GM12878 (cell line): ENCODE measurements around the gene MTCL3.

Source experiments
- ATAC-seq: fragments of 200-7000 bp; cut with Tn5 transposase; 3 replicates; pipeline ENCODE4 v1.9.1; 2020; ENCODE audit warnings: mild to moderate bottlenecking, moderate library complexity
- BruUV-seq: library from RNA; stranded (reverse); fragments of 400-500 nt; replicated peaks from 2 replicates; lab custom pipeline; 2021; lab: Mats Ljungman, UMichigan
- CTCF ChIA-PET: fragments of 300-600 bp; sonication (Branson Sonifier 250); formaldehyde crosslinking; extraction: SDS; loops from one replicate; lab custom pipeline; 2021; ENCODE audit warnings: inconsistent platforms; lab: Yijun Ruan, JAX
- POLR2A ChIA-PET: fragments of 350-600 bp; formaldehyde crosslinking; extraction: SDS; loops from one replicate; lab custom pipeline; 2021; ENCODE audit warnings: inconsistent platforms; lab: Charles Lee
- RAD21 ChIA-PET: fragments of 300-600 bp; sonication (Branson Sonifier 250); formaldehyde crosslinking; loops from one replicate; lab custom pipeline; 2023; ENCODE audit warnings: antibody characterized with exemption; ENCODE audit not compliant: unreplicated experiment; lab: Charles Lee
- SMC1A ChIA-PET: fragments of 300-600 bp; sonication (Branson Sonifier 250); formaldehyde crosslinking; loops from one replicate; lab custom pipeline; 2023; ENCODE audit not compliant: unreplicated experiment, uncharacterized antibody; lab: Charles Lee
- DNase-seq: peaks from one replicate; pipeline ENCODE4 v3.0.0-alpha.2; 2011; ENCODE audit warnings: low read depth, low spot score
- FAIRE-seq: peaks from 3 replicates; lab custom pipeline; 2011; peaks lifted over from hg19 to GRCh38; lab: Jason Lieb, UNC
- H2AFZ ChIP-seq: 2 replicates; pipeline ENCODE4 v1.6.0; 2011; ENCODE audit warnings: low read depth, low read length, control low read depth; ENCODE audit not compliant: control insufficient read depth
- H3K27ac ChIP-seq: 2 replicates; pipeline ENCODE4 v1.5.1; 2011; ENCODE audit warnings: control low read depth; ENCODE audit not compliant: control insufficient read depth, insufficient read depth
- H3K27me3 ChIP-seq, 2 experiments: replicated peaks in 1 of 2; 2 replicates each; pipeline versions ENCODE4 v1.6.0 to v1.6.1; 2011; ENCODE audit warnings: low read length in 1 of 2; ENCODE audit not compliant: control insufficient read depth in 2 of 2, insufficient read depth in 2 of 2
- H3K36me3 ChIP-seq, 2 experiments: 2 replicates each; pipeline ENCODE4 v1.5.1; 2011; ENCODE audit warnings: low read length in 1 of 2; ENCODE audit not compliant: control insufficient read depth in 2 of 2, insufficient read depth in 2 of 2
- H3K4me1 ChIP-seq: 2 replicates; pipeline ENCODE4 v1.6.1; 2011; ENCODE audit warnings: mild to moderate bottlenecking, low read length, moderate library complexity, mixed read lengths; ENCODE audit not compliant: control insufficient read depth, insufficient read depth
- H3K4me2 ChIP-seq: 2 replicates; pipeline ENCODE4 v1.6.0; 2011; ENCODE audit warnings: control low read depth; ENCODE audit not compliant: control insufficient read depth, insufficient read depth
- H3K4me3 ChIP-seq: fragments of 200-600 bp; sonication (generic); 2 replicates; pipeline ENCODE4 v1.5.1; 2016
- H3K79me2 ChIP-seq: 2 replicates; pipeline ENCODE4 v1.6.0; 2011; ENCODE audit warnings: low read length; ENCODE audit not compliant: control insufficient read depth, insufficient read depth
- H3K9ac ChIP-seq: 2 replicates; pipeline ENCODE4 v1.8.0; 2011; ENCODE audit warnings: low read length, control low read depth, mixed read lengths; ENCODE audit not compliant: control insufficient read depth, insufficient read depth
- H3K9me3 ChIP-seq: replicated peaks from 3 replicates; pipeline ENCODE4 v1.5.1; 2011; ENCODE audit warnings: mild to moderate bottlenecking, low read length; ENCODE audit not compliant: control insufficient read depth, insufficient read depth
- H4K20me1 ChIP-seq: 2 replicates; pipeline ENCODE4 v1.6.0; 2011; ENCODE audit not compliant: control insufficient read depth, insufficient read depth
- SPI1 ChIP-seq: IDR thresholded peaks from 2 replicates; pipeline ENCODE4 v1.6.1; 2011; ENCODE audit warnings: low read depth, mild to moderate bottlenecking, low read length, moderate library complexity, borderline replicate concordance; ENCODE audit not compliant: insufficient read depth
- WGBS: methylation state at CpG from one replicate; pipeline ENCODE4 v1.1.6; 2016; ENCODE audit warnings: low lambda C conversion rate; ENCODE audit not compliant: insufficient replicate concordance, insufficient coverage; ENCODE audit errors: missing lambda C conversion rate; 5-methylcytosine and 5-hydroxymethylcytosine counted together
- in situ Hi-C: fragments of 300-500 bp; cut with MboI; formaldehyde crosslinking; loops from 9 replicates; pipeline ENCODE4 v1.14.3; 2018; ENCODE audit warnings: mixed read lengths
- intact Hi-C: fragments of 100-400 bp; cut with micrococcal nuclease; formaldehyde crosslinking; loops from one replicate; pipeline ENCODE4 v1.14.2; 2022; ENCODE audit not compliant: unreplicated experiment
- TF ChIP-seq, protein P1 (sequence below): fragments of 450-650 bp; IDR thresholded peaks from 2 replicates; pipeline ENCODE4 v1.6.1; 2016; ENCODE audit warnings: mild to moderate bottlenecking, moderate library complexity, borderline replicate concordance
- TF ChIP-seq, protein P2 (sequence below): IDR thresholded peaks from 2 replicates; pipeline ENCODE4 v1.6.1; 2012; ENCODE audit warnings: mild to moderate bottlenecking, low read depth, low read length

Gene MTCL3

DNA sequence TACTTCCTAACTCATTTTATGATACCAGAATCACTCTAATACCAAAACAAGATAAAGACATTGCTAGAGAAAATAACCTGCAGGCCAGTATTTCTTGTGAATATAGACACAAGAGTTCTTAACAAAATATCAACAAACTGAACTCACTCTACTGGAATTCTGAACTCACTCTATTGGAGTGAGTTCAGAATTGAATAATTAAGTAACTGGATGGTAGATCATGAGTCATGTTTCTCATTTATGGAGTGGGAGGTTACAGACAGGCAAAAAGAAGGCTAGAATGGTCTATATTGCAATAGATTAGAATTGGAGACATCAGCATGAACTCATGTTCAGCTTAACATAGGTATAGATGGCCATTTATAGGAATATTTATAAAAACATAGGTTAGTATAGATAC is 31.3 kb upstream of the MTCL3 start:
- Histone ChIP-seq H3K27me3 (no peaks in the 10 kb centered on the region), H3K79me2 (no peaks in the 10 kb centered on the region), H3K9ac (no peak overlapping the region), H3K36me3 (no peaks in the 10 kb centered on the region), H3K9me3 (no peaks in the 10 kb centered on the region), H2AFZ (no peak overlapping the region), H4K20me1 (no peaks in the 10 kb centered on the region)
- POLR2A ChIA-PET: no interaction called here
- RAD21 ChIA-PET: no interaction called here
- no peak for ATAC-seq
- in situ Hi-C loops: no loop called here
- SMC1A ChIA-PET: no interaction called here
- intact Hi-C loops: no loop called here
- no peak for FAIRE-seq
- no peak for TF ChIP-seq SPI1
- TF ChIP-seq, all 136 proteins: peak for 0
- no TSS peak for BruUV-seq
- DNase-seq: no peak
- Histone ChIP-seq H3K4me3 (no peak overlapping the region), H3K4me2 (no peak overlapping the region), H3K27ac (no peak overlapping the region), H3K4me1 (no peaks in the 10 kb centered on the region)
- CTCF ChIA-PET: interaction anchor here (1.6 kb wide), 1 partner anchor 91 kb away, joined by 3 read pairs; no protein-coding TSS in a partner anchor

DNA sequence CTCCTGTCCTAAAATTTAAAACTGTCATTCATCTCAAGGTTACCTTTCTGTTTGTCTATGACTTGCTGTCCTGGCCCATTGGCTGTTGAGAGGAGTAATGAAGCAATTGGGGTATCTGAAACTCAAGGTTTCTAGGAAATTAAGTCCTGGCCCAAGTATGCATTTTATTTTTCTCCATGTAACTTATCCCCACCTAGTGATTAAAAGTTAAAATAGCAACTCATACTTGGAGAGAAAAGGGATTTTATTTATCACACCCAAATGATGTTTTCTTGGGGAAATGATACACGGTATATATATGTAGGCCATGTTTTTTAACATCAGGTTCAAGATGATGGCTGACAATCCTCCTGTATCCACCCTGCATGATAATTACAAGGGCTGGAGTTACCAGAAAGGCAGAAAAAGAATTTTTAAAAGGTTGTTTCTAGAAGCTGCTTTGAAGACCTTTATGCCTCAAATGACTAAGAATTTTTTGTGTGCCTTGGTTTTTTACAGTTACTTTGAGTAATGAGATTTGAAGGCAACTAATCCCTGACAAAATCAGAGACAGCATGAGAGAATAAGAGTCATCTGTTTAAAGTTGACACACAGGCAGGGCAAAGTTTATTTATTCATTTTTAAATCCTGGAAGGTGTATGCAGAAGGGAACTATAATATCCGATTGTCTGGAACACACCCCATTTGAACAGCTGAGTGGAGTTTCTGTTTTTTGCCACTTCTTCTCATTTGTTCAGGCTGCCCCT is 28.9 kb upstream of the MTCL3 start:
- intact Hi-C loops (no loop called here), in situ Hi-C loops (no loop called here)
- H2AFZ ChIP-seq: no peak overlapping the region
- SMC1A ChIA-PET: interaction anchor here (0.9 kb wide), 1 partner anchor 28 kb away, joined by 3 read pairs; the partner anchor contains the start of gene C6orf58
- no peak for ATAC-seq
- FAIRE-seq: no peak
- no peak overlapping the region for H3K27ac ChIP-seq
- TF ChIP-seq, protein P1, sequence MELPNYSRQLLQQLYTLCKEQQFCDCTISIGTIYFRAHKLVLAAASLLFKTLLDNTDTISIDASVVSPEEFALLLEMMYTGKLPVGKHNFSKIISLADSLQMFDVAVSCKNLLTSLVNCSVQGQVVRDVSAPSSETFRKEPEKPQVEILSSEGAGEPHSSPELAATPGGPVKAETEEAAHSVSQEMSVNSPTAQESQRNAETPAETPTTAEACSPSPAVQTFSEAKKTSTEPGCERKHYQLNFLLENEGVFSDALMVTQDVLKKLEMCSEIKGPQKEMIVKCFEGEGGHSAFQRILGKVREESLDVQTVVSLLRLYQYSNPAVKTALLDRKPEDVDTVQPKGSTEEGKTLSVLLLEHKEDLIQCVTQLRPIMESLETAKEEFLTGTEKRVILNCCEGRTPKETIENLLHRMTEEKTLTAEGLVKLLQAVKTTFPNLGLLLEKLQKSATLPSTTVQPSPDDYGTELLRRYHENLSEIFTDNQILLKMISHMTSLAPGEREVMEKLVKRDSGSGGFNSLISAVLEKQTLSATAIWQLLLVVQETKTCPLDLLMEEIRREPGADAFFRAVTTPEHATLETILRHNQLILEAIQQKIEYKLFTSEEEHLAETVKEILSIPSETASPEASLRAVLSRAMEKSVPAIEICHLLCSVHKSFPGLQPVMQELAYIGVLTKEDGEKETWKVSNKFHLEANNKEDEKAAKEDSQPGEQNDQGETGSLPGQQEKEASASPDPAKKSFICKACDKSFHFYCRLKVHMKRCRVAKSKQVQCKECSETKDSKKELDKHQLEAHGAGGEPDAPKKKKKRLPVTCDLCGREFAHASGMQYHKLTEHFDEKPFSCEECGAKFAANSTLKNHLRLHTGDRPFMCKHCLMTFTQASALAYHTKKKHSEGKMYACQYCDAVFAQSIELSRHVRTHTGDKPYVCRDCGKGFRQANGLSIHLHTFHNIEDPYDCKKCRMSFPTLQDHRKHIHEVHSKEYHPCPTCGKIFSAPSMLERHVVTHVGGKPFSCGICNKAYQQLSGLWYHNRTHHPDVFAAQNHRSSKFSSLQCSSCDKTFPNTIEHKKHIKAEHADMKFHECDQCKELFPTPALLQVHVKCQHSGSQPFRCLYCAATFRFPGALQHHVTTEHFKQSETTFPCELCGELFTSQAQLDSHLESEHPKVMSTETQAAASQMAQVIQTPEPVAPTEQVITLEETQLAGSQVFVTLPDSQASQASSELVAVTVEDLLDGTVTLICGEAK: no peak
- TF ChIP-seq, protein P2, sequence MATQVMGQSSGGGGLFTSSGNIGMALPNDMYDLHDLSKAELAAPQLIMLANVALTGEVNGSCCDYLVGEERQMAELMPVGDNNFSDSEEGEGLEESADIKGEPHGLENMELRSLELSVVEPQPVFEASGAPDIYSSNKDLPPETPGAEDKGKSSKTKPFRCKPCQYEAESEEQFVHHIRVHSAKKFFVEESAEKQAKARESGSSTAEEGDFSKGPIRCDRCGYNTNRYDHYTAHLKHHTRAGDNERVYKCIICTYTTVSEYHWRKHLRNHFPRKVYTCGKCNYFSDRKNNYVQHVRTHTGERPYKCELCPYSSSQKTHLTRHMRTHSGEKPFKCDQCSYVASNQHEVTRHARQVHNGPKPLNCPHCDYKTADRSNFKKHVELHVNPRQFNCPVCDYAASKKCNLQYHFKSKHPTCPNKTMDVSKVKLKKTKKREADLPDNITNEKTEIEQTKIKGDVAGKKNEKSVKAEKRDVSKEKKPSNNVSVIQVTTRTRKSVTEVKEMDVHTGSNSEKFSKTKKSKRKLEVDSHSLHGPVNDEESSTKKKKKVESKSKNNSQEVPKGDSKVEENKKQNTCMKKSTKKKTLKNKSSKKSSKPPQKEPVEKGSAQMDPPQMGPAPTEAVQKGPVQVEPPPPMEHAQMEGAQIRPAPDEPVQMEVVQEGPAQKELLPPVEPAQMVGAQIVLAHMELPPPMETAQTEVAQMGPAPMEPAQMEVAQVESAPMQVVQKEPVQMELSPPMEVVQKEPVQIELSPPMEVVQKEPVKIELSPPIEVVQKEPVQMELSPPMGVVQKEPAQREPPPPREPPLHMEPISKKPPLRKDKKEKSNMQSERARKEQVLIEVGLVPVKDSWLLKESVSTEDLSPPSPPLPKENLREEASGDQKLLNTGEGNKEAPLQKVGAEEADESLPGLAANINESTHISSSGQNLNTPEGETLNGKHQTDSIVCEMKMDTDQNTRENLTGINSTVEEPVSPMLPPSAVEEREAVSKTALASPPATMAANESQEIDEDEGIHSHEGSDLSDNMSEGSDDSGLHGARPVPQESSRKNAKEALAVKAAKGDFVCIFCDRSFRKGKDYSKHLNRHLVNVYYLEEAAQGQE: no peak
- TF ChIP-seq, all 136 proteins: peak for 0
- CTCF ChIA-PET: interaction anchor here (0.6 to 2.1 kb wide), 12 partner anchors 9 to 204 kb away, joined by 3 to 13 read pairs (median 4); partner anchors contain the start of gene KIAA0408
- RAD21 ChIA-PET: no interaction called here
- H3K4me3 ChIP-seq: no peak overlapping the region
- H3K27me3 ChIP-seq: no peaks in the 10 kb centered on the region
- H3K9me3 ChIP-seq: no peaks in the 10 kb centered on the region
- no peak overlapping the region for H3K4me2 ChIP-seq
- DNase-seq: no peak
- no peaks in the 10 kb centered on the region for H3K4me1 ChIP-seq
- H3K79me2 ChIP-seq: no peaks in the 10 kb centered on the region
- no peak overlapping the region for H3K9ac ChIP-seq
- H3K36me3 ChIP-seq: no peaks in the 10 kb centered on the region
- WGBS: 62% methylated on average over 2 of the region's 2 CpGs
- H4K20me1 ChIP-seq: no peaks in the 10 kb centered on the region
- POLR2A ChIA-PET: no interaction called here
- BruUV-seq: no TSS peak
